SK-N-SH (cell line): ENCODE data around the gene SLCO2A1. TPM values are rescaled to one million over a fixed set of nuclear protein-coding genes. Genes with fewer than 3 reads are reported as not detected.

Source experiments
- CTCF ChIA-PET: fragments of 300-600, 350-600 bp; formaldehyde crosslinking; extraction: SDS; loops from one replicate; lab custom pipeline; 2021; lab: Yijun Ruan, JAX
- POLR2A ChIA-PET: fragments of 350-600 bp; sonication (Branson Sonifier 250); formaldehyde crosslinking; extraction: SDS; loops from one replicate; lab custom pipeline; 2020; ENCODE audit warnings: antibody characterized with exemption, inconsistent platforms; lab: Yijun Ruan, JAX
- DNase-seq: peaks from one replicate; pipeline ENCODE4 v3.0.0; 2012
- H2AFZ ChIP-seq: fragments of 200-600 bp; sonication (generic); 2 replicates; pipeline ENCODE4 v1.8.1; 2016; ENCODE audit warnings: antibody characterized with exemption, mild to moderate bottlenecking, low read depth
- H3F3A ChIP-seq: fragments of 200-600 bp; sonication (generic); replicated peaks from 2 replicates; pipeline ENCODE3; 2016; ENCODE audit warnings: antibody characterized with exemption, mild to moderate bottlenecking; ENCODE audit not compliant: insufficient read depth
- H3K27ac ChIP-seq, 2 experiments: fragments of 200-500 bp in 1 of 2; fragments of 200-600 bp in 1 of 2; sonication (Bioruptor generic) in 1 of 2; sonication (generic), shearing (Covaris generic) in 1 of 2; 2 replicates each; pipeline versions ENCODE4 v1.5.1 to v1.6.1; 2014 to 2016; ENCODE audit warnings: low read depth in 2 of 2, inconsistent platforms in 1 of 2, low read length in 1 of 2, mild to moderate bottlenecking in 1 of 2, mixed read lengths in 1 of 2
- H3K27me3 ChIP-seq: fragments of 200-600 bp; sonication (generic), shearing (Covaris generic); 2 replicates; pipeline ENCODE4 v1.6.1; 2016; ENCODE audit warnings: mixed run types; ENCODE audit not compliant: insufficient read depth
- H3K36me3 ChIP-seq, 2 experiments: fragments of 200-500 bp in 1 of 2; fragments of 200-600 bp in 1 of 2; sonication (Bioruptor generic) in 1 of 2; sonication (generic) in 1 of 2; replicated peaks in 1 of 2; 2 replicates each; pipeline versions ENCODE3 to v1.5.1; 2014 to 2016; ENCODE audit warnings: low read length in 1 of 2, mild to moderate bottlenecking in 1 of 2; ENCODE audit not compliant: insufficient read depth in 2 of 2, control insufficient read depth in 1 of 2
- H3K4me1 ChIP-seq, 2 experiments: fragments of 200-500 bp in 1 of 2; fragments of 200-600 bp in 1 of 2; sonication (Bioruptor generic) in 1 of 2; sonication (generic), shearing (Covaris generic) in 1 of 2; 2 replicates each; pipeline versions ENCODE4 v1.5.1 to v1.6.1; 2014 to 2016; ENCODE audit warnings: low read depth in 1 of 2, low read length in 1 of 2, mixed run types in 1 of 2; ENCODE audit not compliant: insufficient read depth in 2 of 2, control insufficient read depth in 1 of 2
- H3K4me2 ChIP-seq: fragments of 200-600 bp; sonication (generic), shearing (Covaris generic); 2 replicates; pipeline ENCODE4 v1.6.1; 2017; ENCODE audit warnings: mixed run types
- H3K4me3 ChIP-seq, 2 experiments: fragments of 200-500 bp in 1 of 2; fragments of 200-600 bp in 1 of 2; sonication (Bioruptor generic) in 1 of 2; sonication (generic), shearing (Covaris generic) in 1 of 2; 2 replicates each; pipeline versions ENCODE4 v1.5.1 to v1.8.1; 2014 to 2016; ENCODE audit warnings: low read depth in 2 of 2, inconsistent platforms in 1 of 2, low read length in 1 of 2, mild to moderate bottlenecking in 1 of 2, mixed read lengths in 1 of 2, moderate library complexity in 1 of 2
- H3K79me2 ChIP-seq: fragments of 200-600 bp; sonication (generic); 2 replicates; pipeline ENCODE4 v1.8.1; 2017; ENCODE audit warnings: mild to moderate bottlenecking; ENCODE audit not compliant: insufficient read depth
- H3K9ac ChIP-seq: fragments of 200-600 bp; sonication (generic); 2 replicates; pipeline ENCODE4 v1.6.1; 2017; ENCODE audit warnings: mixed run types
- H3K9me2 ChIP-seq: fragments of 200-600 bp; sonication (generic); 2 replicates; pipeline ENCODE4 v1.6.1; 2017; ENCODE audit warnings: mixed run types
- H3K9me3 ChIP-seq: fragments of 200-600 bp; sonication (generic); 2 replicates; pipeline ENCODE4 v1.6.1; 2017; ENCODE audit warnings: mixed run types, mild to moderate bottlenecking, moderate library complexity
- H4K20me1 ChIP-seq: fragments of 200-600 bp; sonication (generic); 2 replicates; pipeline ENCODE4 v1.6.1; 2017; ENCODE audit warnings: mild to moderate bottlenecking, mixed run types; ENCODE audit not compliant: insufficient read depth
- CHD2 ChIP-seq: fragments of 150-350 bp; IDR thresholded peaks from 2 replicates; pipeline ENCODE4 v1.6.1; 2018; ENCODE audit warnings: low read length; ENCODE audit not compliant: partially characterized antibody
- EP300 ChIP-seq, 2 experiments: IDR thresholded peaks; 2 replicates each; pipeline versions ENCODE4 v1.4.0 to v1.6.1; 2012; ENCODE audit warnings: borderline replicate concordance in 1 of 2, low read depth in 1 of 2, low read length in 1 of 2
- GABPA ChIP-seq: IDR thresholded peaks from 2 replicates; pipeline ENCODE4 v1.4.0; 2012; ENCODE audit warnings: low read depth, mild to moderate bottlenecking
- JUND ChIP-seq: IDR thresholded peaks from 2 replicates; pipeline ENCODE4 v1.4.0; 2012
- MXI1 ChIP-seq: IDR thresholded peaks from 2 replicates; pipeline ENCODE4 v1.6.1; 2012; ENCODE audit warnings: mild to moderate bottlenecking, low read depth, low read length, improper control_type of control experiment
- NFIC ChIP-seq: IDR thresholded peaks from 2 replicates; pipeline ENCODE4 v1.4.0; 2012; ENCODE audit warnings: borderline replicate concordance
- NRF1 ChIP-seq: IDR thresholded peaks from 2 replicates; pipeline ENCODE4 v1.6.1; 2012; ENCODE audit warnings: low read depth, mild to moderate bottlenecking, low read length
- POLR2AphosphoS5 ChIP-seq: IDR thresholded peaks from 2 replicates; pipeline ENCODE4 v1.6.1; 2012; ENCODE audit warnings: low read depth, low read length
- RAD21 ChIP-seq: IDR thresholded peaks from 2 replicates; pipeline ENCODE4 v1.6.1; 2012; ENCODE audit warnings: mild to moderate bottlenecking, low read length
- RFX5 ChIP-seq: IDR thresholded peaks from 2 replicates; pipeline ENCODE4 v1.6.1; 2012; ENCODE audit warnings: mild to moderate bottlenecking, improper control_type of control experiment, low read length
- SIN3A ChIP-seq: IDR thresholded peaks from 2 replicates; pipeline ENCODE4 v1.6.1; 2012; ENCODE audit warnings: low read depth, mild to moderate bottlenecking, low read length, moderate library complexity, borderline replicate concordance
- polyA plus RNA-seq, 3 experiments: library from polyadenylated mRNA; depleted of rRNA; stranded (reverse); fragments of >200 nt; gene quantifications; 2 replicates each; pipeline ENCODE4 v1.2.3, GENCODE V29; 2012
- TF ChIP-seq, protein P1 (sequence below): IDR thresholded peaks from 2 replicates; pipeline ENCODE4 v1.6.1; 2012; ENCODE audit warnings: mild to moderate bottlenecking, low read depth, low read length, moderate library complexity
- TF ChIP-seq, protein P2 (sequence below): IDR thresholded peaks from 2 replicates; pipeline ENCODE4; 2012
- TF ChIP-seq, protein P3 (sequence below): fragments of 150-350 bp; IDR thresholded peaks from 2 replicates; pipeline ENCODE4 v1.6.1; 2017; ENCODE audit warnings: antibody characterized with exemption, low read length, low read depth, borderline replicate concordance

Gene SLCO2A1
- polyA plus RNA-seq, 1 of the 3 experiments (the other 2 are of a cell fraction): 9.3 TPM

DNA sequence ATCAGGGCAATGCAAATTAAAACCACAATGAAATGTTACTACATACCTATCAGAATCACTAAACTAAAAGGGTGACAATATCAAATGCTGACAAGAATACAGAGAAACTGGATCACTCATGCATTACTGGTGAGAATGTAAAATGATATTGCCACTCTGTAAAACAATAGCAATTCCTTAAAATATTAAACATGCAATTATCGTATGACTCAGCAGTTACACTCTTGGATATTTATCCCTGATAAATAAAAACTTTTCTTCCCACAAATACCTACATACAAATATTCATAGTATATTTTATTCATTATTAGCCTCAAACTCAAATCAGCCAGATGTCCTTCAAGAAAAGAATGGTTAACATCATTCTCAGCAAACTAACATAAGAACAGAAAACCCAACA, 108.1 kb downstream of the SLCO2A1 start (continued):
- TF ChIP-seq, protein P1, sequence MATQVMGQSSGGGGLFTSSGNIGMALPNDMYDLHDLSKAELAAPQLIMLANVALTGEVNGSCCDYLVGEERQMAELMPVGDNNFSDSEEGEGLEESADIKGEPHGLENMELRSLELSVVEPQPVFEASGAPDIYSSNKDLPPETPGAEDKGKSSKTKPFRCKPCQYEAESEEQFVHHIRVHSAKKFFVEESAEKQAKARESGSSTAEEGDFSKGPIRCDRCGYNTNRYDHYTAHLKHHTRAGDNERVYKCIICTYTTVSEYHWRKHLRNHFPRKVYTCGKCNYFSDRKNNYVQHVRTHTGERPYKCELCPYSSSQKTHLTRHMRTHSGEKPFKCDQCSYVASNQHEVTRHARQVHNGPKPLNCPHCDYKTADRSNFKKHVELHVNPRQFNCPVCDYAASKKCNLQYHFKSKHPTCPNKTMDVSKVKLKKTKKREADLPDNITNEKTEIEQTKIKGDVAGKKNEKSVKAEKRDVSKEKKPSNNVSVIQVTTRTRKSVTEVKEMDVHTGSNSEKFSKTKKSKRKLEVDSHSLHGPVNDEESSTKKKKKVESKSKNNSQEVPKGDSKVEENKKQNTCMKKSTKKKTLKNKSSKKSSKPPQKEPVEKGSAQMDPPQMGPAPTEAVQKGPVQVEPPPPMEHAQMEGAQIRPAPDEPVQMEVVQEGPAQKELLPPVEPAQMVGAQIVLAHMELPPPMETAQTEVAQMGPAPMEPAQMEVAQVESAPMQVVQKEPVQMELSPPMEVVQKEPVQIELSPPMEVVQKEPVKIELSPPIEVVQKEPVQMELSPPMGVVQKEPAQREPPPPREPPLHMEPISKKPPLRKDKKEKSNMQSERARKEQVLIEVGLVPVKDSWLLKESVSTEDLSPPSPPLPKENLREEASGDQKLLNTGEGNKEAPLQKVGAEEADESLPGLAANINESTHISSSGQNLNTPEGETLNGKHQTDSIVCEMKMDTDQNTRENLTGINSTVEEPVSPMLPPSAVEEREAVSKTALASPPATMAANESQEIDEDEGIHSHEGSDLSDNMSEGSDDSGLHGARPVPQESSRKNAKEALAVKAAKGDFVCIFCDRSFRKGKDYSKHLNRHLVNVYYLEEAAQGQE: no peak
- TF ChIP-seq POLR2AphosphoS5: no peak
- no peak for TF ChIP-seq MXI1
- TF ChIP-seq, protein P2, sequence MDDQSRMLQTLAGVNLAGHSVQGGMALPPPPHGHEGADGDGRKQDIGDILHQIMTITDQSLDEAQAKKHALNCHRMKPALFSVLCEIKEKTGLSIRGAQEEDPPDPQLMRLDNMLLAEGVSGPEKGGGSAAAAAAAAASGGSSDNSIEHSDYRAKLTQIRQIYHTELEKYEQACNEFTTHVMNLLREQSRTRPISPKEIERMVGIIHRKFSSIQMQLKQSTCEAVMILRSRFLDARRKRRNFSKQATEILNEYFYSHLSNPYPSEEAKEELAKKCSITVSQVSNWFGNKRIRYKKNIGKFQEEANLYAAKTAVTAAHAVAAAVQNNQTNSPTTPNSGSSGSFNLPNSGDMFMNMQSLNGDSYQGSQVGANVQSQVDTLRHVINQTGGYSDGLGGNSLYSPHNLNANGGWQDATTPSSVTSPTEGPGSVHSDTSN: no peak
- TF ChIP-seq, protein P3, sequence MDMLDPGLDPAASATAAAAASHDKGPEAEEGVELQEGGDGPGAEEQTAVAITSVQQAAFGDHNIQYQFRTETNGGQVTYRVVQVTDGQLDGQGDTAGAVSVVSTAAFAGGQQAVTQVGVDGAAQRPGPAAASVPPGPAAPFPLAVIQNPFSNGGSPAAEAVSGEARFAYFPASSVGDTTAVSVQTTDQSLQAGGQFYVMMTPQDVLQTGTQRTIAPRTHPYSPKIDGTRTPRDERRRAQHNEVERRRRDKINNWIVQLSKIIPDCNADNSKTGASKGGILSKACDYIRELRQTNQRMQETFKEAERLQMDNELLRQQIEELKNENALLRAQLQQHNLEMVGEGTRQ: no peak
- no peak for TF ChIP-seq JUND
- no peak for TF ChIP-seq CHD2

DNA sequence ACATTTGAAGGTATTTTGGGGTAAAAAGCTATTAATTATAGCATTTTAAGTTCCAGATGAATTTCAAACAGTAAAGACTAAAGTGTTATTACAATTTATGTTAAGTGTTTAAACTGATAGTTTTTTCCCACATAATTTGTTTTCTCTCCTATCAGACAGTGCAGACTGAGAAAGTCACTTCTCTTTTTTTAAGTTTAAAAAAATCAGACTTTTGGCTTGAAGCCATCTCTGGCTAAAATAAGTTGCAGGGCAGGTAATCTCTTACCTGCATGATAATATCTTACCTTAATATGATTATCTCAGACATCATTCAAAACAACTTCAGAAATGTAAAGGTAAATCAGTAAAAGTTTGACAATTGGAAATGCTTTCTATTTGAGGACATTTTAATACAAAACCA, 112.6 kb downstream of the SLCO2A1 start:
- H4K20me1 ChIP-seq: no peaks in the 10 kb centered on the region
- H3K9me2 ChIP-seq: no peaks in the 10 kb centered on the region
- H3K4me1 ChIP-seq: no peaks in the 10 kb centered on the region
- DNase-seq: no peak
- no peak overlapping the region for H3K4me2 ChIP-seq
- H3F3A ChIP-seq: no peaks in the 10 kb centered on the region
- H3K4me3 ChIP-seq: no peak overlapping the region
- H3K9me3 ChIP-seq: no peaks in the 10 kb centered on the region
- H2AFZ ChIP-seq: no peak overlapping the region
- TF ChIP-seq, protein P2: no peak
- no peak for TF ChIP-seq RFX5
- TF ChIP-seq GABPA: no peak
- no peak for TF ChIP-seq SIN3A
- TF ChIP-seq NRF1: no peak
- TF ChIP-seq, protein P1: no peak
- no peak for TF ChIP-seq NFIC
- TF ChIP-seq RAD21: no peak
- TF ChIP-seq EP300 (IDR thresholded peaks at IDR 0.05; ENCODE audit: borderline replicate concordance in 1 of 2, low read depth in 1 of 2, low read length in 1 of 2): no peak
- ChIA-PET CTCF (interaction anchor here (0.7 to 2.8 kb wide), 4 partner anchors 11 to 296 kb away, joined by 3 to 9 read pairs (median 4); no protein-coding TSS in a partner anchor), POLR2A (no interaction called here)
- no peaks in the 10 kb centered on the region for H3K36me3 ChIP-seq
- H3K9ac ChIP-seq: no peak overlapping the region
- H3K27ac ChIP-seq: no peak overlapping the region
- no peaks in the 10 kb centered on the region for H3K79me2 ChIP-seq
- H3K27me3 ChIP-seq: peaks cover 4% of the 10 kb centered on the region; the same call in 1 of the 2 replicates
